HG03521 (cell line): Measurements from ENCODE around the gene TRAPPC11.

ENCODE experiments used
- ATAC-seq: cut with Tn5 transposase; IDR thresholded peaks from one replicate; pipeline ENCODE4 v1.9.1; 2021; ENCODE audit warnings: mild to moderate bottlenecking, moderate library complexity; ENCODE audit not compliant: unreplicated experiment

TRAPPC11 gene

DNA sequence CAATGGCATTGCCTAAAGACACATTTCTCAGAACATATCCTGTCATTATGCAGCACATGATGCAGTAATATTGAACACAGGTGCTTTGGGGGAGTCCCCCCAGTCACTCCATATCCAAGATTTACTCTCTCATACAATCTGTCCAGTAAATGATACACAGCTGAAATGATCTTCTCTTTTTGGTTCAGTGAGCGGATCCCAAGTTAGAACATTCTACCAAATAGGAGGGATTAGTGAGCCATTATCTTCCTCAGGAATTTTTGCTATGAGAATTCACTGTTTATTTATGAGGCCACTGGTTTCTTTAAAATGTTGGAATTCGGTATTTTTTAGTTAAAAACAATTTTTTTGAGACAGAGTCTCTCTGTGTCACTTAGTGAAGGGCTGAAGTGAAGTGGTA lies 96.5 kb downstream of the TRAPPC11 start:
- no peak for ATAC-seq

DNA sequence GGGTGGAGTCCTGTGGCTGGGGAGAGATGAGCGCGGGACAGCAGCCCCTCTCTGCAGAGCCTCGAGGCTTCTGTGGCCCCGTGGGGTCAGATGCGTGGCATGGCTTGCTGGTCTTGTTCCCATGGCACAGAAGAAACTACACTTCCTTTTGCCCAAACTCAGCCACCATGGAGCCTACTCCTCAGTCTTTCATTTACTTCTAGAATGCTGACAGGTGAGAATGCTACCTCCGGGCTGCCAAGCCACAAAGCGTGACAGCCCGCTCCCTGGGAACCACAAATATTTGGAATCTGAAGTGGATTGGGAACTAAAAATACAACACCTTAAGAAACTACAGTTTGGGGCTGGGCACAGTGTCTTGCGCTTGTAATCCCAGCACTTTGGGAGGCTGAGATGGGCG lies 98.0 kb downstream of the TRAPPC11 start:
- ATAC-seq, result no peak

DNA sequence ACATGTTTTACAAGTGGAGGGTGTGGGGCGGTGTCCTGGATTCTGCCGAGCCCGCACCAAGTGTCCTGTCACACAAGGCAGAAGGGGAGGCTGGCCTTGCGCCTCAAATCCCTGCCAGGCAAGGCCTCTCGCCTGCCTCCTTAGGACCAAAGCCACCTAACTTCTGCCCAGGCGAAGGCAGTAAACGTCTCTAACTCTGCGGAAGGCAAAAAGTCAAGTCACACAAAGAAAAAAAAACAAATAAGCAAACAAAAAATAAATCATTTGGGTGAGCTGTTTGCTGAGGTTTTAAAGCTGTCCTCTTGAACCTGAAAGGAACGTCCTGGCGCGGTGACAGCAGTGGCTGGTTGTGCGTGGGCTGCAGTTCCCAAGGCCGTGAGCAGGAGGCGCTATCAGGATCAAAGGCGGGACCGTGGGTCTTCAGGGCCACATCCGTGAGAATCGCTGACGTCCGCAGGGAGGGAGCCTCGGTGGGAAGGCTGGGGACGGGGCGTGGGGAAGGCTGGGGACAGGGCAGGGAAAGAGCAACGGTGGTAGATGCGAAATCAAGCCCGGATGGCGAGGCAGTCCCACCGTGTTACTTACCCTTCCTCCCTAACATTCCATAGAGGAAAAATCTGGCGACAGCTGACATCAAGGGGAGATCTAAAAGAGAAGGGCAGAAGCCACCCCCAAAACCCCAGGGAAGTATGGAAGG lies 99.1 kb downstream of the TRAPPC11 start:
- ATAC-seq, result no peak

GRCh38 chr4:183758758-183759447 lies 99.8 kb downstream of the TRAPPC11 start:
- ATAC-seq, result no peak

DNA sequence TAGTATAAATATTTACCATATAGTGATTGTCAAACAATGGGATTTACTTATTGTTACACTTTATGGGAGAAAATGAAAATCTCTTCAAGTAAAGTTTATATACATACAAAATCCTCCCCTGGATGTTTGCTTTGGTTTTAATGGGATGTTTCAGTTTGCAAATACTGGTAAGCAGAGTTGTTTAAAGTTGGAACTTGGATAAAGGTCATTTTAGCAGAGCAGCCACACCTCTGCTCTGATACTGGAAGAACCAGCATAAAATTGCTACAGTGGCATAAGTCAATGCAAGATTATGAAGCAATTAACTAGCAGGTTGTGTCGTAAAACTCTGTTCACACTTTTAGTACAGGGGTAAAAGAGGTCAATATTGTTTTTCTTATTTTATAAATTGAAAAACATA lies 101.2 kb downstream of the TRAPPC11 start:
- ATAC-seq, result no peak
